Ovary (tissue), 9 donors: ENCODE measurements around the gene ADGRE1. TPM values are rescaled to one million over a fixed set of nuclear protein-coding genes. Genes with fewer than 3 reads are reported as not detected.

Source experiments
- DNase-seq, 5 donors: peaks; one replicate each; pipeline ENCODE4 v3.0.0-alpha.2; 2019 to 2020
- H3K27ac ChIP-seq, 2 donors: fragments of 200-600 bp; one replicate each; pipeline versions ENCODE4 v1.5.1 to v1.8.0; 2019 to 2022
- H3K27me3 ChIP-seq: fragments of 200-600 bp; one replicate; pipeline ENCODE4 v1.8.0; 2022
- H3K36me3 ChIP-seq: fragments of 200-600 bp; sonication (generic); one replicate; pipeline ENCODE4 v1.5.1; 2019
- H3K4me1 ChIP-seq: one replicate; pipeline ENCODE4 v1.8.1; 2013; ENCODE audit warnings: mild to moderate bottlenecking, moderate library complexity; ENCODE audit not compliant: insufficient read depth
- H3K4me3 ChIP-seq: fragments of 200-600 bp; sonication (generic); one replicate; pipeline ENCODE4 v1.5.1; 2017
- H3K9me3 ChIP-seq, 2 donors: fragments of 200-600 bp in 1 of 2; sonication (generic) in 1 of 2; one replicate each; pipeline versions ENCODE4 v1.5.1 to v1.8.1; 2013 to 2019; ENCODE audit warnings: mild to moderate bottlenecking in 1 of 2, moderate library complexity in 1 of 2
- EP300 ChIP-seq: sonication (generic); formaldehyde crosslinking; IDR thresholded peaks from one replicate; pipeline ENCODE4 v1.6.1; 2017; ENCODE audit warnings: antibody characterized with exemption
- POLR2A ChIP-seq: fragments of 450-650 bp; IDR thresholded peaks from one replicate; pipeline ENCODE4 v1.6.1; 2017; ENCODE audit warnings: antibody characterized with exemption, mild to moderate bottlenecking, moderate library complexity
- WGBS, 3 donors: extraction: QIAGEN DNeasy Blood & Tissue Kit in 1 of 3; methylation state at CpG; one replicate each; pipeline versions ENCODE4 v1.1.5 to v1.1.7; 2013 to 2017; 5-methylcytosine and 5-hydroxymethylcytosine counted together
- intact Hi-C, 4 donors: fragments of 100-400 bp; cut with DNase I; formaldehyde crosslinking; loops; one replicate each; pipeline versions ENCODE4 v1.11.0 to v1.15.1; 2022 to 2023
- polyA plus RNA-seq, 2 donors: library from polyadenylated mRNA; stranded (reverse); fragments of 200-250 nt in 1 of 2; fragments of 350-450 nt in 1 of 2; fragmentation: Illumina TruSeq in 1 of 2; extraction: RNeasy Lipid Tissue Mini Kit (QIAGEN cat#74804) in 1 of 2; gene quantifications; one replicate each; pipeline ENCODE4 v1.2.3, GENCODE V29; 2013 to 2014
- total RNA-seq, 7 donors: library from RNA; depleted of rRNA in 2 of 7; stranded (reverse); fragments of >200 nt in 2 of 7; fragmentation: NEBNext Ultra II Directional in 3 of 7; extraction: Animal tissue kit (Norgen Biotek cat#: 25700) in 3 of 7; gene quantifications; one replicate each; pipeline versions ENCODE4 v1.1.0 to v1.2.4, GENCODE V29; 2016 to 2023
- TF ChIP-seq, protein P1 (sequence below), 3 donors: fragments of 450-650 bp in 2 of 3; fragments of 200-600 bp in 1 of 3; IDR thresholded peaks; one replicate each; pipeline versions ENCODE4 v1.5.1 to v1.8.0; 2016 to 2022; ENCODE audit warnings: antibody characterized with exemption in 3 of 3, mild to moderate bottlenecking in 1 of 3
- donor health status: DM: no; HTN: no; CAD: no; lungs with moderate emphysema.
- donor health status: DM: no; HTN: no; CAD: no.
- donor health status: Bipolar disorder and iron deficiency.
- donor health status: DM: yes; HTN: yes; CAD: no.
- donor health status: DM: no; HTN: no; CAD: no.
- donor health status: DM: yes; HTN: yes; CAD: no.

The ADGRE1 gene
- total and polyA plus RNA-seq, 9 donors, result 0.05 to 0.80 (median 0.23) TPM; not detected in 1

DNA sequence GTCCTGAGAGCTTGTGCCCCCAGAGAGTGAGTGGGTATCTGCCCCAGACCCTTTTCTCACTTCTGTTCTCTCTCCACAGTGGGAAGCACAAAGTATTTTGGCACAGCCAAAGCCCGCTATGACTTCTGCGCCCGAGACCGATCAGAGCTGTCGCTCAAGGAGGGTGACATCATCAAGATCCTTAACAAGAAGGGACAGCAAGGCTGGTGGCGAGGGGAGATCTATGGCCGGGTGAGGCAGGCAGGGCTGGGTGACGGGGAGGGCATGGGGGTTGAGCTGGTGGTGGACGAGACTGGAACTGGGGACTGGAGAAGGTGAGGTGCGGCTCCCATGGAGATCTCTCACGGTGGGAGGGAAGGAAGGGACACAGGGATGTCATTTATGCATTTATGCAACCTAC lies 33.5 kb upstream of the ADGRE1 start:
- Histone ChIP-seq H3K27me3 (no peaks in the 10 kb centered on the region), H3K4me1 (no peaks in the 10 kb centered on the region), H3K9me3 (no peaks in the 10 kb centered on the region), H3K27ac (no peak overlapping the region), H3K36me3 (no peaks in the 10 kb centered on the region), H3K4me3 (no peak overlapping the region)
- TF ChIP-seq, protein P1, sequence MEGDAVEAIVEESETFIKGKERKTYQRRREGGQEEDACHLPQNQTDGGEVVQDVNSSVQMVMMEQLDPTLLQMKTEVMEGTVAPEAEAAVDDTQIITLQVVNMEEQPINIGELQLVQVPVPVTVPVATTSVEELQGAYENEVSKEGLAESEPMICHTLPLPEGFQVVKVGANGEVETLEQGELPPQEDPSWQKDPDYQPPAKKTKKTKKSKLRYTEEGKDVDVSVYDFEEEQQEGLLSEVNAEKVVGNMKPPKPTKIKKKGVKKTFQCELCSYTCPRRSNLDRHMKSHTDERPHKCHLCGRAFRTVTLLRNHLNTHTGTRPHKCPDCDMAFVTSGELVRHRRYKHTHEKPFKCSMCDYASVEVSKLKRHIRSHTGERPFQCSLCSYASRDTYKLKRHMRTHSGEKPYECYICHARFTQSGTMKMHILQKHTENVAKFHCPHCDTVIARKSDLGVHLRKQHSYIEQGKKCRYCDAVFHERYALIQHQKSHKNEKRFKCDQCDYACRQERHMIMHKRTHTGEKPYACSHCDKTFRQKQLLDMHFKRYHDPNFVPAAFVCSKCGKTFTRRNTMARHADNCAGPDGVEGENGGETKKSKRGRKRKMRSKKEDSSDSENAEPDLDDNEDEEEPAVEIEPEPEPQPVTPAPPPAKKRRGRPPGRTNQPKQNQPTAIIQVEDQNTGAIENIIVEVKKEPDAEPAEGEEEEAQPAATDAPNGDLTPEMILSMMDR (IDR thresholded peaks at IDR 0.05), result no peak
- TF ChIP-seq POLR2A, result no peak
- no peak for TF ChIP-seq EP300
- WGBS, 3 donors, result 73 to 84% (median 78%) methylated on average over 11 of the region's 11 CpGs
- intact Hi-C loops, result no loop called here
- no peak for DNase-seq

DNA sequence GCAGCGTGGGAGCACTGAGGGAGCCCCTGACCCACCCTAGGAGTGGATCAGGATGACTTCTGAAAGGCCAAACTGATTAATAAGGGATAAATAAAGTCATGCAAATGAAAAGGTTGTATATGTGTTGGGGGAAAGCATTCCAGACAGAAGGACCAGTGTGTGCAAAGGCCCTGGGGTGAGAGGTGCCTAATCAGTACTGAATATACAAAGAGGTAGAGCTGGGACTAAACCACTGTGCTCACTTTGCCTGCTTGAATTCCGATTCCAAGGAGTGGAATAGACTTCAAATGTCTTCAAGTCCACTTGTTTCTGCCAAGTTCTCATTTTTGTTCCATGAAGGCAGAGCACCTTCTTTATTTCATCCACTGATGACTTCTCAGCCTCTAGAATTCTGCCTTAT lies 32.6 kb upstream of the ADGRE1 start:
- WGBS, 3 donors, result 73 to 76% (median 75%) methylated on average over 2 of the region's 2 CpGs
- TF ChIP-seq EP300, result no peak
- no peak for TF ChIP-seq POLR2A
- TF ChIP-seq, protein P1 (IDR thresholded peaks at IDR 0.05), result no peak
- Histone ChIP-seq H3K4me1 (no peaks in the 10 kb centered on the region), H3K9me3 (no peaks in the 10 kb centered on the region), H3K27ac (no peak overlapping the region), H3K4me3 (no peak overlapping the region), H3K27me3 (no peaks in the 10 kb centered on the region), H3K36me3 (no peaks in the 10 kb centered on the region)
- DNase-seq, result no peak
- intact Hi-C loops, result no loop called here

DNA sequence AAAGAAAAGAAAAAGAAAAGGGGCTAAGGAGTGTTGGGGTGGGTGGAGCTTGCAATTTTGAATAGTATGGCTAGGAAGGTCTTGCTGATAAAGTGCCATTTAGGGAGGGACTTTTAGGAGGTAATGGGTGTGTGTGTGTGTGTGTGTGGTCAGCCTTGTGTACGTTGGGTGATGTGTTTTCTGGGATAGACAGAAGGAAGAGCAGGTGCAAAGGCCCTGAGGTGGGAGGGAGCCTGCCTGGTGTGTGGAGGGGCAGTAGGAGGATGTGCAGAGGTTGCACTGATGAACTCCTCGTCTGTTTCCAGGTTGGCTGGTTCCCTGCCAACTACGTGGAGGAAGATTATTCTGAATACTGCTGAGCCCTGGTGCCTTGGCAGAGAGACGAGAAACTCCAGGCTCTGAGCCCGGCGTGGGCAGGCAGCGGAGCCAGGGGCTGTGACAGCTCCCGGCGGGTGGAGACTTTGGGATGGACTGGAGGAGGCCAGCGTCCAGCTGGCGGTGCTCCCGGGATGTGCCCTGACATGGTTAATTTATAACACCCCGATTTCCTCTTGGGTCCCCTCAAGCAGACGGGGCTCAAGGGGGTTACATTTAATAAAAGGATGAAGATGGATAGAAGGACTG lies 30.5 kb upstream of the ADGRE1 start:
- Histone ChIP-seq H3K4me1 (no peaks in the 10 kb centered on the region), H3K4me3 (no peak overlapping the region), H3K27ac (no peak overlapping the region), H3K9me3 (no peaks in the 10 kb centered on the region), H3K27me3 (no peaks in the 10 kb centered on the region), H3K36me3 (no peaks in the 10 kb centered on the region)
- WGBS, 3 donors, result 6 to 18% (median 10%) methylated on average over 14 of the region's 14 CpGs
- DNase-seq, result no peak
- TF ChIP-seq, protein P1 (IDR thresholded peaks at IDR 0.05), result no peak
- TF ChIP-seq POLR2A (no peak), EP300 (no peak)
- intact Hi-C loops, result no loop called here

GRCh38 chr19:6861683-6862286 lies 25.6 kb upstream of the ADGRE1 start:
- 76 to 80% (median 78%) methylated on average over 10 of the region's 10 CpGs for WGBS, 3 donors
- no peaks in the 10 kb centered on the region for H3K9me3 ChIP-seq
- TF ChIP-seq POLR2A (no peak), EP300 (no peak)
- TF ChIP-seq, protein P1 (IDR thresholded peaks at IDR 0.05), result no peak
- H3K27ac ChIP-seq, result no peak overlapping the region
- H3K36me3 ChIP-seq, result no peaks in the 10 kb centered on the region
- no peak overlapping the region for H3K4me3 ChIP-seq
- H3K4me1 ChIP-seq, result no peaks in the 10 kb centered on the region
- no peaks in the 10 kb centered on the region for H3K27me3 ChIP-seq
- intact Hi-C loops, result loop anchor here in 3 of 4 donors (5.0 to 10.0 kb wide), 3 partner anchors 227 to 347 kb away; no protein-coding TSS in a partner anchor
- DNase-seq, result no peak
